GM10248 (cell line): ENCODE measurements around the gene XCR1.

Experiments used
- CTCF ChIA-PET: fragments of 300-600 bp; sonication (Branson Sonifier 250); formaldehyde crosslinking; extraction: SDS; loops from one replicate; lab custom pipeline; 2021; ENCODE audit warnings: antibody characterized with exemption; lab: Yijun Ruan, JAX
- POLR2A ChIA-PET: fragments of 350-650 bp; sonication (Branson Sonifier 250); formaldehyde crosslinking; extraction: SDS; loops from one replicate; lab custom pipeline; 2020; ENCODE audit warnings: antibody characterized with exemption; lab: Yijun Ruan, JAX
- DNase-seq: peaks from one replicate; pipeline ENCODE4 v3.0.0; 2012; ENCODE audit errors: extremely low spot score
- TF ChIP-seq, protein P1 (sequence below): IDR thresholded peaks from 2 replicates; pipeline ENCODE4 v1.5.1; 2012; ENCODE audit warnings: mild to moderate bottlenecking, low read depth; ENCODE audit errors: extremely low read depth, missing control alignments, control extremely low read depth

XCR1 gene

DNA sequence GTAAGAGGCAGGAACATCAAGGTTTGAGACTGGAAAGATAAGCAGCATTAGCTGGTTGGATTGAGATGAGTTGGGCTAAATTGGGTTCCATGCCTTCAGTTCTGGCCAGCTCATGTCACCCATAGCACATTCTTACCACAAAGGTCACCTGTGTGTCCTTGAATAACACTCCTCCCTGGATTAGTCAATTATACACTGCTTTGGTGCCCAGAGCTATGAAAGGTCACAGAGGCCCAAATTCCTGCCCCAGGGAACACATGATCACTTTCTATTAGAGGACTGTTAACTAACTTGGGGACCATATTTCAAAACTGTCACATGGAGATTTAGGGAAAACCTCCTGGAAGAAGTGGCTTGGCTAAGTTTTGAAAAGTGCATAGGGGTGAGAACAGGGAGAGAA is 40.1 kb upstream of the XCR1 start:
- ChIA-PET CTCF (interaction anchor here (0.8 to 14.4 kb wide), 8 partner anchors 9 to 310 kb away, joined by 3 to 174 read pairs (median 4); partner anchors contain the start of gene CXCR6), POLR2A (interaction anchor here (0.6 kb wide), 1 partner anchor 65 kb away, joined by 3 read pairs; no protein-coding TSS in a partner anchor)
- TF ChIP-seq, protein P1, sequence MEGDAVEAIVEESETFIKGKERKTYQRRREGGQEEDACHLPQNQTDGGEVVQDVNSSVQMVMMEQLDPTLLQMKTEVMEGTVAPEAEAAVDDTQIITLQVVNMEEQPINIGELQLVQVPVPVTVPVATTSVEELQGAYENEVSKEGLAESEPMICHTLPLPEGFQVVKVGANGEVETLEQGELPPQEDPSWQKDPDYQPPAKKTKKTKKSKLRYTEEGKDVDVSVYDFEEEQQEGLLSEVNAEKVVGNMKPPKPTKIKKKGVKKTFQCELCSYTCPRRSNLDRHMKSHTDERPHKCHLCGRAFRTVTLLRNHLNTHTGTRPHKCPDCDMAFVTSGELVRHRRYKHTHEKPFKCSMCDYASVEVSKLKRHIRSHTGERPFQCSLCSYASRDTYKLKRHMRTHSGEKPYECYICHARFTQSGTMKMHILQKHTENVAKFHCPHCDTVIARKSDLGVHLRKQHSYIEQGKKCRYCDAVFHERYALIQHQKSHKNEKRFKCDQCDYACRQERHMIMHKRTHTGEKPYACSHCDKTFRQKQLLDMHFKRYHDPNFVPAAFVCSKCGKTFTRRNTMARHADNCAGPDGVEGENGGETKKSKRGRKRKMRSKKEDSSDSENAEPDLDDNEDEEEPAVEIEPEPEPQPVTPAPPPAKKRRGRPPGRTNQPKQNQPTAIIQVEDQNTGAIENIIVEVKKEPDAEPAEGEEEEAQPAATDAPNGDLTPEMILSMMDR: no peak

DNA sequence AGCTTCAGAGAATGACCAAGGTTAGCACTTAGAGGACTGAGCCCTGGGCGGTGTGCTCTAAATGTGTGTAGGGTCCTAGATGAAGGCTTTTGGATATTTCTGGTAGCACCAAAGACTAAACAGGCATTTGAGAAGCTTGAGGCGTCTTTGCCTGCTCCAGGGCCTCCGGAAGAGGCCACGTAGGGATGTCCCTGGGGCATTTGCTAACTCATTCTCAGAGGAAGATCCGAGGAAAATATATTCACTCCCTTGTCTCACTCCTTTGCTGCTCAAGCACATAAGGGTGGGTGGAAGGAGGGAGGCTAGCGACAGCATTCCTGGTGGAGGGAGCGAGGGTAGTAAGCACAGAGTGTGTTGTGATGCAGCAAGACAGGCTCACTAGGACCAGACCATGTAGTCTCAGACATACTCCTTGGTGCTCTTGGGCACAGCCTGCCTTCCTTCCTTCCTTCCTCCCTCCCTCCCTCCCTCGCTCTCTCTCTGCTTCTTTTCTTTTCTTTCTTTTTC is 38.5 kb upstream of the XCR1 start:
- TF ChIP-seq, protein P1: no peak
- POLR2A ChIA-PET: interaction anchor here (1.0 kb wide), 1 partner anchor 104 kb away, joined by 4 read pairs; no protein-coding TSS in a partner anchor
- no peak for DNase-seq
- CTCF ChIA-PET: interaction anchor here (0.8 to 14.4 kb wide), 9 partner anchors 13 to 304 kb away, joined by 3 to 174 read pairs (median 3); partner anchors contain the start of gene CCR1

More for the DNA sequence above, 40.1 kb upstream of the XCR1 start:
- no peak for DNase-seq

DNA sequence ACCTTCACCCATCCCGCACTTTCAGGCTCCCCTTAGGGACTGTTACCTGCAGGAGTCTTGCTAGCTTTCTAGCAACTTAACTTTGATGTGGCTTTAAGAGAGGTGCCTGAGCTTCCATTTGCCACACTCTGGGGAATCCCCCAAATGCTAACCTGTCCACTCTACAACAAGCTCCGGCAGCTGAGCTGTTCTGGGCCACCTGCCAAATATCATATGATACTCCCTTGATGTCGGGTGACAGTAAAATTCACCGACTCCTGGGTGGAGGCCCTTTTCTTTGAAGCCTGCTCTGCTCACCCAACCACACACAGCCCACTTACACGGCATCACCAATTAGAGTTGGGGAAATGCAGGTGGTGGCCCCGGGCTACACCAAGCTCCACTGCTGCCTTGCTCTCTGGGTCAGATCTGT is 38.0 kb upstream of the XCR1 start:
- ChIA-PET POLR2A (interaction anchor here (1.0 kb wide), 1 partner anchor 103 kb away, joined by 4 read pairs; no protein-coding TSS in a partner anchor), CTCF (interaction anchor here (0.8 to 14.4 kb wide), 10 partner anchors 13 to 304 kb away, joined by 3 to 174 read pairs (median 4); partner anchors contain the start of gene CCR1)
- peak; percentile 57 for DNase-seq
- TF ChIP-seq, protein P1: no peak

DNA sequence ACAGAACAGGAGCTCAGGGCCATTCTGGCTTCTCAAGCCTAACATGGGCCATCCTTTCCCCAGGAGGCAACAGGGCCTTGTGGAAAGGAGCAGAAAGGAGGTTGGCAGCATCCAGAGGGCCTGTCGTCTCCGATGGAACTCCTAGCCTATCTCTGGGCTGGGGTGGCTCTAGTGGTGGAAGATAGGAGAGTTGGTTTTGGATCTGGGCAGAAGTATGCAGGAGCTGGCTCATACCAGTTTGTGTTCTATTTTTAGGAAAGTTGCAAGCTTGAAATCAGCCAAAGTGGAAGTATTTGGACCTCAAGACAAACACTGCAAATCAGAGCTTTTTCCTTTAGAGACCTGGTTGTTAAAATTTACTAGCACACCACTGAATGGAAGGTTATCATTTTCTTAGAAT is 35.4 kb upstream of the XCR1 start:
- POLR2A ChIA-PET: no interaction called here
- CTCF ChIA-PET: interaction anchor here (1.0 to 14.4 kb wide), 4 partner anchors 16 to 381 kb away, joined by 3 to 174 read pairs (median 3); no protein-coding TSS in a partner anchor
- DNase-seq: no peak
- TF ChIP-seq, protein P1: no peak

DNA sequence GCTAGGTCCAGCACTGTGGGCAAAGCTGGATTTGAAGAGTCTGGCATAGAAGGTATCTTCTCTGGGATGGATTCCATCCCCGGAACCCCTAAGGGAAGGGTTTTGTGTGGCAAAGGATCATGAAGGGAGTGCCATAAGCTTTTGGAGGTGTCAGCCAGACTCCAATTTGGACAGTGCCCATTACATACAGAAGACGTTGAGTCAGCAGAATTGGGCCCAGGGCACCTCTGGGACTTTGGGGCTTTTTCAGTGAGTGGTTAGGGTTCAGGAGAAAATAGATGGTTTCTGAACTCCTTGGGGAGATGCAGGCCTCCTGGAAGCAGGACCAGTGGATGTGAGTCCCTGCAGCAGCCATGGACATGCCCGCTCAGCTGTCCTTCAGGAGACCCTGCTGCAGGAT is 34.6 kb upstream of the XCR1 start:
- DNase-seq: no peak
- POLR2A ChIA-PET: no interaction called here
- TF ChIP-seq, protein P1: no peak
- CTCF ChIA-PET: interaction anchor here (1.0 to 14.4 kb wide), 4 partner anchors 17 to 382 kb away, joined by 3 to 174 read pairs (median 4); no protein-coding TSS in a partner anchor

DNA sequence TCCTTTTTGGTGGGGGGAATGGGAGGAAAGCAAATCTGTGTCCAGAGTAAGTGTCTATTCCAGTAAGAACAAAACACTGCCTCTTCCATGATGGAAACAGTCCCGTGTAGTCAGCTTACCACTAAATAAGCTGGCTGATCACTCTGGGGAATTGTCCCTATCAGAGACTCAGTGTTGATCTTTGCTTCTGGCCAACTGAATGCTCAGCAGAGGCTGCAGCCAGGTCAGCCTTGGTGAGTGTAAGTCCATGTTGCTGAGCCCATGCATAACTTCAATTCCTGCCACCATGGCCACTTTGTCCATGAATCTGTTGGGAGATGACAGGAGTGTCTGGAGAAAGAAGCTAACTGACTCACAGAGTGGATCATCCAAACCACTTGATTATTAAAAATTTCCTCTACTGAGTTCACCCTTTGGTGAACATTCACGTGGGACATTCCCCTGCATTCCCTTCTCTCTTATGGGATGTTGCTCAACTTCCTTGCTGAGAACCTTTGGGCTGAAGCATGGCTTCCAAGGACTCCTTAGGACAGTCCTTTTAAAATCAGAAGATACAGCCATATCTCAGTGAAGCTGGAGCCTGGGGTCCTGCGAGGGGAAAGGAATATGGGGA is 33.9 kb upstream of the XCR1 start:
- TF ChIP-seq, protein P1: no peak
- POLR2A ChIA-PET: no interaction called here
- no peak for DNase-seq
- CTCF ChIA-PET: interaction anchor here (1.0 to 14.4 kb wide), 2 partner anchors 17 to 122 kb away, joined by 4 to 174 read pairs; no protein-coding TSS in a partner anchor
